Left colon (tissue), 2 donors: Measurements from ENCODE around the gene CACNA2D1. TPM values are rescaled to one million over a fixed set of nuclear protein-coding genes. Genes with fewer than 3 reads are reported as not detected.
"Not testable (repeated sequence)": the region's sequence is repeated elsewhere in the genome, so short reads cannot be mapped to it uniquely, and the experiment has no call there.

Experiments
- ATAC-seq: fragments of 200-7000 bp; cut with Tn5 transposase; one replicate; pipeline ENCODE4 v1.9.1; 2020; ENCODE audit warnings: mild to moderate bottlenecking, moderate library complexity
- DNase-seq, 2 donors: peaks; one replicate each; pipeline ENCODE4 v3.0.0-alpha.2; 2020
- intact Hi-C, 2 donors: fragments of 100-400 bp; cut with DNase I in 1 of 2; cut with micrococcal nuclease in 1 of 2; formaldehyde crosslinking; loops; one replicate each; pipeline versions ENCODE4 v1.11.2 to v1.14.0; 2022; cut with DNase I, micrococcal nuclease
- total RNA-seq, 2 donors: library from RNA; stranded (reverse); fragmentation: NEBNext Ultra II Directional; extraction: Animal tissue kit (Norgen Biotek cat#: 25700); gene quantifications; one replicate each; pipeline ENCODE4 v1.2.1, GENCODE V29; 2021
- donor health status: DM: no; HTN: no; CAD: no.
- donor health status: DM: yes; HTN: yes; CAD: no.

Gene CACNA2D1
- total RNA-seq, 2 donors from 2014 or later = 2.5 to 10.9 TPM

DNA sequence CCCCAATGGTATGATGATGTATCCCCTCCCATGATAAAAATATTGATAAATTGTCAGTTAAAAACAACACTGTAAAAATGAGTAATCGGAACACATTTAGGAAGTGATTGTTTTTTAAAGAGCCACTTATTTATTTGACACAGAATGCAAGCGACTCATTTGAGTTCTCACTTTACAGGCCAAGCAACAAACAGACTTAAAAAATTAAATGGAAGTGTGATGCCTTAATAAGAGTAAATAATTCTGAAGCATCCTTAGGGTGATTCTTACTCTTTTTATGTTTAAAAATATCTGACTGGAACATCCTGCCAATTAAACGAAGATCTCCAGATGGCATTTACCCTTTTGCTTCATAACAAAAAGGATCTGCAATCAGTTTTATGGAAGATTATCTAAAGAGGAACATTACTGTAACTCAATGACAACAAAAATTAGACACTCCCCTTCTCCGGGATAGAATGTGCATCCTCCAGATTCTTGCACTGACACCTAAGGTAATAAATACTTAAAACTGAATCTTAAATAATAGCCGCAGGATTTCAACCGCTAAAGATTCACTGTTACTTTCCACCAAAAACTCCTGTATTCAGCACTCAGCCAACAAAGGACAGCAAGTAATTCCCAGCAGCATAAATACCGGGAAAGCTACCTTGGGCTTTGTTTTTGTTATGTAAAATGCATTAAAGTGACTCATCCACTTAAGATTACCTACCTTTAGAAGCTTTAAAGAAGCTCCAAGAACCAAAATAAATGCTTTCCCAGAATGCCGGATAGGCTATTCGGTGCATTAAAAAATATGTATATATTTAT is 1.7 kb downstream of the CACNA2D1 start:
- DNase-seq (no peak), ATAC-seq (no peak)
- intact Hi-C loops = no loop called here

DNA sequence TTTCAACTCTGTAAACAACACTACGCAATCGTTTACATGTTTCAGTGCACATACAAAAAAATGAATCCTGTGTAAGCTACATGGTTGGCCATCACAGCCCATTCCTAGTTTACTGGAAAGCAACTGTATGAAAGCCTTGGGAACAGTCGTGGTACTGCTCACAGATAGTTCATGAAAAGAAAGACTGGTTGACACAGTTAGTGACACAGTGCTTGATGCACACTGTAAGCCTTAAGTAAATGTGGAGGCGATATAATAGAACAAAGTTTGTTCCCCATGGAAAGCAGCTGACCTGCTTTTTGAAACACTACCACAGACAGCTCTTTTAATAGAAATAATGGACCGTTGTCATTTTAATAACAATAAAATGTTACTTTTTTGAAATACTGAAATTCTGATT is 5.1 kb downstream of the CACNA2D1 start:
- intact Hi-C loops = no loop called here
- DNase-seq (no peak), ATAC-seq (no peak)

DNA sequence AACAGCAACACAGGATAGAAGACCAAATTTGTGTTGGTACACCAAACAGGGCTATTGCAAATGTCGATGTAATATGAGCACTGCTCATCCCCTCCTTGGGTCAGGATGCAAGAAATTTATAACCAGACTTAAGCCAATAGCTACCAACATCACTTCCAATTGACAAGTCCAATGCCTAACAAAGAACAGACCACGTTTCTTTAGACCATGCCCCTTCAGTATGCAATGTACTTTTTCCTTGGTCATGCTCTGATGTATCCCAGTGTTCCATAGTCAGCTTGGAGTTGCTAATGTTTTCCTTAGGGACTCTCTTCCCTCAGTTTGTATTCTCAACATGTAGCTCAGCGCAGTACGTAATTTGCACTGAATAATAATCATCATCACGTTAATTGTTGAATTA is 7.8 kb downstream of the CACNA2D1 start:
- ATAC-seq = no peak
- intact Hi-C loops = no loop called here

DNA sequence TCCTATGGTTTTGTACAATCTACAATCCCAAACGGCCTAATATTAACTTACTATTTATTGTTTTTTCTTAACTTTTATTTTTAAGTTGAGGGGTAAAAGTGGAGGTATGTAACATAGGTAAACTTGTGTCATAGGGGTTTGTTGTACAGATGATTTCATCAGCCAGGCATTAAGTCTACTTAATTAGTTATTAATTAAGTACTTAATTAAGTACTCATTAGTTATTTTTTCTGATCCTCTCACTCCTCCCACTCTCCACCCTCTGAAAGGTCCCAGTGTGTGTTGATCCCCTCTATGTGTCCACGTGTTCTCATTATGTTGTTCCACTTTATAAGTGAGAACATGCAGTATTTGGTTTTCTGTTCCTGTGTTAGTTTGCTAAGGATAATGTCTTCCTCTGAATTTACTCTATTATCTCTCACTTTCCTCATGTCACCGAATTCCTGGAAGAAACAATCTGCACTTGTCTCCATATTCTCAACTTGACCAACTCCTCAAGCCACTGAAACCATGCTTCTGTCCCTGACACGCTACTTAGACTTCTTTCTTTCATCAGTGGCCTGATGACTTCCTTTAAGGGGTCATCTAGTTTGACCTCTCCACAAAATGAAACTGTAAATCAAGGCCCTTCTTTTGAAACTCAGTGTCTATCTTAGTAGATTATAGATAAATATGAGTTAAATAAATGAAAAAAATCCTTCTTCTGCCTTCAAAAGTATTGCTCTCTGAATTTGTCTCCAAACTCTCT is 9.1 kb downstream of the CACNA2D1 start:
- DNase-seq (no peak), ATAC-seq (no peak)
- intact Hi-C loops = no loop called here

More for the DNA sequence above, 7.8 kb downstream of the CACNA2D1 start:
- DNase-seq = no peak

DNA sequence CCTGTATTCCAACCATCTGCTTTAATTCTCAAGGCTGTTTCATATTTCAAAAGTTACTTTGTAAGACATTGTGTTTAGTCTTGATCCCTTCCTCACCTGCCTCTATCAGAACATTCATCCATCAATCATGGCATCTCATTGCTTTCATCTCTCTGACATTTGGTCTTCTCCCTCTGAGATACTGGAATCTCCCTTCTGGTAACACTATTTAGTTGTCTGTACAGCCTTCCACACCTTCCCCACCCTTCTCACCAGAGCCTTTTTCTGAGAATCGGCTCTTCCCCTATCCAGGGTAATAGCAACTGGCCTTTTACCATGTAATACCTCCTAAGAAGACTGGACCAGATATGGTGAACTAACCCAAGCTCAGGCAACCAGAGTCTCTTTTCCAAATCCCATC is 10.1 kb downstream of the CACNA2D1 start:
- intact Hi-C loops = no loop called here
- ATAC-seq = no peak

DNA sequence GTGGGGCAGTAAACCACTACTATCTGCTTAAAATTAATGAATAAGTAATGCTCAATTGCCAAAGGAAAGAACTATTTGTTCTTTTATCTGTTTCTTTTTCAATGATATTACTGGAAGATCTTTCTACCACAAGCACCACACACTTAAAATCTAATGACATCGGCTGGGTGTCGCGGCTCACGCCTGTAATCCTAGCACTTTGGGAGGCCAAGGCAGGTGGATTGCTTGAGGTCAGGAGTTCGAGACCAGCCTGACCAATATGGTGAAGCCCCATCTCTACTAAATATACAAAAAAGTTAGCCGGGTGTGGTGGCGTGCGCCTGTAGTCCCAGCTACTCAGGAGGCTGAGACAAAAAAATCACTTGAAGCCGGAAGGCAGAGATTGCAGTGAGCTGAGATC is 10.8 kb downstream of the CACNA2D1 start:
- DNase-seq, intact Hi-C loops, ATAC-seq: not testable (repeated sequence)

More for the DNA sequence above, 10.1 kb downstream of the CACNA2D1 start:
- no peak for DNase-seq

DNA sequence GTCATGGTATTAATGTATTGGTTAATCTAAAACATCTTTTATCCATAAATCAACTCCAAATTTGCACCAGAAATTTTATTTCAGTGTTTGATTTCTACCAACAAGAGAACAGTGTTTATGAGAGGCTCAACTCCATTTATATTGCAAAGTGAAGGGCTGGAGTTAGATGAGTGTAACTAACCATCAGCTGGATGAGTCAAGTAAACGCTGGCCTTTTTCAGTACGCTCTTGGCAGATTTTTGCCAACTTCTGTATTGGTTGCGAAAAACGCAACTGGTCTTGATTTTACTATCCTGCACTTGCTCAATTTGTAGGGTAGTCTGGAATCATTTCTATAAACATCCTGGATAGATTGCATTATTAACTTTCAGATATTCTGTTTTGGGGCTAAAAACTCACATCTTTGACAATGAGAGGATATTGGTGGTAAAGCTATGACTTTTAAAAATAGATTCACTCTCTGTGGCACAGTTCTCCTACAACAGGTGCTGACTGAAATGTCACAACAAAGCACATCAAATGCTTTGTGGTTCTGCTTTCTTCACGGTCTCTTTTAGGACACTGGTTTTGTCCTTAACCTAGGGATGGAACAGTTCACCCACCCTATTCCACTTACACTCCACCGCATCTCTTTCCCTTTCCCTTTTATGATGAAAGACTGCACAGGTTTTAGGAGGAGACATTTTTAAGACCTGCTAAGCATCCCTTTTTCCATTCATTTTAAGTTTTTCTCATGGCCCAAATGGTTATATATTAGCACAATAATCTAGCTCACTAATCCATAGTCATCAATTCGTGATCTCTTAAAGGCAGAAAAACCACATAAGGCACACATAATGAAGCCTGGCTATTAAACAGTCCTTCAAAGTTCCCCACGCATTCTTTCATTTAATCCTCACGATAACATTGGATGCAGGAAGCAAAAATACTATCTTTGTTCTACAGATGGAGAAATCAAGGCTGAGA is 12.8 kb downstream of the CACNA2D1 start:
- intact Hi-C loops = no loop called here
- no peak for DNase-seq
- no peak for ATAC-seq

DNA sequence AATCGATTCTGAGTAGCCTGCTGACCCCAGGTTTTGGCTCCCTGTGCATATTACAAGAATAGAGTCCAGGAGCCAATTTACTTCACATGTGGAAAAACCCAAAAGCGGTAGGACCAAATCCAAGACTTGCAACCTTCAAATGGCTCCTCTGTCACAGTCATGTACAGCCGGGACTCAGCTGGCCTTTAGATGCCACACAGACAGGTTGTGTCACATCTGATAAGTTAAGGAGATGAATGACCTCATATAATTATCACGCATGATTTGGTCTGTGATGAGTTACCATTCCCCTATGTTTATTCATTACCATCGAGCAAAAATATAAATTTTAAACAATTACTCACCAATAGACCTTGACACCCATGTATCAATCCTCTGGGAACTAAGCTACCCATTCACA is 14.2 kb downstream of the CACNA2D1 start:
- no peak for ATAC-seq

DNA sequence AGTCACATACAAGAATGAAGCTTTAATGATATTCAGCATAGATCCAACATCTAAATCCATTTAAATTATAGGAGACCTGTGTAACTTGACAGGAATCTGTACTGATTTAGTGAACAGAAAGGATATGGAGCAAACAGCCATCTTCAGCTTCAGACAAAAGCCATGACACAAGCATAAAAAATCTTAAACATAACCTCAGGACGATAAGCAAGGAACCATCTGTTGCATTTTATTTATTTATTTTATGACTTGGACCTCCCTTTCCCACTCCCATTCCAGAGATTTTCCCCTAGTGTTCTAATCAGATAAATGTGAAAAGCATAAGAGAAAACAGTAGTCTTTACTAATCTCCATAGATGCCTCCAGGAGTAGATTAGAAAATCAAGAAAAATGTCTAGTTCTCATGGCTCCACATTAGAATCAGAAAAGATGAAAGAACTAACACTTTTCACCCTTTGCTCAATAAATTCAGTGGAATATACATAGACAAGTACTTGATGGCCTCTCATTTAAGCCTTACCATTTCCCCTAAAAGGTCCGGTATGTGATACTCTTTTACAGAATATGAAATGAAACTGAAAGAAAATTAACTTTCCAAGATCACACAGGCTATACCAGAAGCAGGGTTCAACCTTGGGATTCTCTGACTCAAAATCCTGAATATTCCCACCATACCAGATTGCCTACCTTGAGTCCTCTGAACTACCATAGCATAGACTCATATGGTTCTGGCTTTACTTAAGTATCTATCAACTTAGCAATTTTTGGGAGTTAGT is 15.2 kb downstream of the CACNA2D1 start:
- DNase-seq (no peak), ATAC-seq (no peak)
- intact Hi-C loops = no loop called here

More for the DNA sequence above, 14.2 kb downstream of the CACNA2D1 start:
- DNase-seq = no peak
- intact Hi-C loops = no loop called here

DNA sequence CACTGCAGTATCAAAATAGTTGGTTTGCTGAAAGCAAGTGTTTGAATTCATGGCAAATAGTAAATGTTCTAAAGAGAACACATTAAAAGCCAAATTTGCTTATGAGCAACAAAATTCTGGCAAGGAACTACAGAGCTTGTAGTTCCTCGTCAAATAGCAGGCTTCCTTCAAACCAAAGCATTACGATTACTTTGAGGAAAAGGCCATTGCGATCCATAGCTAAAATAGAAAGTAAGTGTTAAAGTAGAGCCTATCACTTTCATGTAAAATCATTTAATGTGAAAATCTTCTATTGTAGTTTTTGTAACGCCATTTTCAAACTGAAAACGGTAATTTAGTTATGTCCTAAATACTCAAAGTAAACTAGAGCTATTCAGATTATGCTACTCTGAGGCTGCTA is 20.1 kb downstream of the CACNA2D1 start:
- DNase-seq = no peak
- intact Hi-C loops = no loop called here
- no peak for ATAC-seq

DNA sequence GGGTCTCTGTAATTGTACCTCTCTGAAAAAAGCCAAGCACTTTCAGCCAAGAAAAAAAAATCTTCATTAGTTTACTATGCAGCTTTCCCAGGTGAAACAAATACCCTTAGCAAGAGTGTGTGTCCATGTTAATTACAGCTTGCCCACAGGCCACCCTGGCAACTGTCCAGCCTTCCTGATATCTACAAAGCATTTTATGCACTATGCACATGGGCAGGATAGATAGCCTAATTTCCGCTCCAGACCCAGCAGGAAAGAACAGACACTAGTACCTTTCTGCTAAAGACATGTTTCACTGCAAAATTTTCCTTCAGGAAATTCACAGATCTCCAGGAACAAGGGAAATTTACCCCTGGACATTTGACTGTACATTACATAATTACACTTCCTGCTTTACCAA is 24.4 kb downstream of the CACNA2D1 start:
- DNase-seq = no peak
- ATAC-seq = no peak

DNA sequence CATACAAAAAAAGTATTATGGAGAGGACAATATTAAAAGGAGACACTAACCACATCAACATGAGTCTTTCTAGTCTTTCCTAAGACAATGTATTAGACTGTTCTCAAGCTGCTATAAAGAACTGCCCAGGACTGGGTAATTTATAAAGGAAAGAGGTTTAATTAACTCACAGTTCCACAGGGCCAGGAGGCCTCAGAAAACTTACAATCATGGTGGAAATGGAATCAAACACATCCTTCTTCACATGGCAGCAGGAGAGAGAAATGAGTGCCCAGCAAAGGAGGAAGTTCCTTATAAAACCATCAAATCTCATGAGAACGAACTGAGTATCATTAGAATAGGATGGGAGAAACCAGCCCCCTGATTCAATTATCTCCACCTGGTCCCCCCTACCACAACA is 25.7 kb downstream of the CACNA2D1 start:
- intact Hi-C loops = no loop called here
- DNase-seq (no peak), ATAC-seq (no peak)

More for the DNA sequence above, 24.4 kb downstream of the CACNA2D1 start:
- intact Hi-C loops = no loop called here

DNA sequence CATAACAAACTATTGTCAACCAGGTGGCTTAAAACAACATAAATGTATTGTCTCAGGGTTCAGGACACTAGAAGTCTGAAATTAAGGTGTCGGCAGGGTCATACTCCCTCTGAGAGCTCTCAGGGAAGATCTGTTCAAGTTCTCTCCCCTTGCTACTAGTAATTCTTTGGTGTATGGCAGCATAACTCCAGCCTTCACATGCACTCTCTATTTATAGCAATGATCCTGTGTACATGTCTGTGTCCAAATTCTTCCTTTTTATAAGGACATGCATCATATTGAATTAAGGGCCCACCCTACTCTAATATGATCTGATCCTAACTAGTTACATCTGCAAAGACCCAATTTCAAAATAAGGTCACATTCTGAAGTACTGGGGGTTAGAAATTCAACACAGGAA is 27.2 kb downstream of the CACNA2D1 start:
- no peak for ATAC-seq
- DNase-seq = no peak
- intact Hi-C loops = no loop called here

DNA sequence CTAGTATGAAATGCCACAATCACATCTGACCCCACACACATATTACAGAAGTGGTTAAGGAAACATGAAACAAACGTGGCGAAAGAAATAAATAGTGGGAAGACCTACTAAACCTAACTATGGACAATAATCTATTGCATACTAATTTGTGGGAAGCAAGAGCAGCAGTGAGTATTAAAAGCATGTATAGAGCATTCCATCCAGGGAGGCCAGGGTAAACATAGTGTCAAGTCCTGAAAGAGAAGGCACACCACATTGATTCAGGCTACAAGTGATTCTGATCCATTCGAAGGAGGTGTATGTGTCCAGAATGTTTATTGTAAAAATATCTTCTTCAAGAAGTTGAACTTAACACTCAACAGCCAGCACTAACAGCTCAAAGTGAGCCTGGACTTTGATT is 29.2 kb downstream of the CACNA2D1 start:
- no peak for DNase-seq
- no peak for ATAC-seq
- intact Hi-C loops = no loop called here

DNA sequence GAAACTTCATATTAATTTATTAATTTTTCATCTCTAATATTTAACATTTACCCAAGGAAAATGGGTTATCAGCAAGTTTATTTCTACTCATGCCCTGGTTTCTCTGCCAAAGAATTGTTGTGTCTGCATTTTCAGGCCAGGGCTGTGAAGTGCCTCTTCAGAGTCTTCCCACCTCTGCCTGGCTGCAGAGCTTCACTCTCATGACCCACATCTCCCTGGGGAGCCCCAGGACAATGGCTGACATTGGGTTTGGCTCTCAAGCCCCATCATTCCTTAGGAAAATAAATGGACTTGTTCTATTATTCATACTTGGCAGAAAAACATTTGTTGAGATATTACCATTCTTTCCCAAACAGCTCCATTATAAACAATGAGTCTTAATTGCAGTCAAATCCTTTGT is 30.3 kb downstream of the CACNA2D1 start:
- no peak for ATAC-seq
- intact Hi-C loops = no loop called here
- no peak for DNase-seq

DNA sequence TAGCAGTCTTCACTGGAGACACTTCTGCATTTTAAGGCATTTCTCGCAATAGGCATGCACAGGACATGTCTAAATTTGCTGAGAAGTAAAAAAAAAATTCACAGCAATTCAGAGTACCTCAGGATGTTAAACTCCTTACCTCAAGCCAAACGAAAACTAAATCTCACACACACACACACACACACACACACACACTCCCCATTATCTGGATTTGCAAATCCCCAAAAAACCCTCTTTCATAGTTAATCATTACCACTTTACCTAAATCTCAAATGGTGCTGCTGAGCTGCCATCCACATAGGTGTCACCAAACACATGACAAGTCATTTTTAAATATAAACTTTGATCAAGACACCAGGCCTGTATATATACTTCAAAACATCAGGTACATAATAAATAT is 31.8 kb downstream of the CACNA2D1 start:
- ATAC-seq (no peak), DNase-seq (no peak)
- intact Hi-C loops = no loop called here

DNA sequence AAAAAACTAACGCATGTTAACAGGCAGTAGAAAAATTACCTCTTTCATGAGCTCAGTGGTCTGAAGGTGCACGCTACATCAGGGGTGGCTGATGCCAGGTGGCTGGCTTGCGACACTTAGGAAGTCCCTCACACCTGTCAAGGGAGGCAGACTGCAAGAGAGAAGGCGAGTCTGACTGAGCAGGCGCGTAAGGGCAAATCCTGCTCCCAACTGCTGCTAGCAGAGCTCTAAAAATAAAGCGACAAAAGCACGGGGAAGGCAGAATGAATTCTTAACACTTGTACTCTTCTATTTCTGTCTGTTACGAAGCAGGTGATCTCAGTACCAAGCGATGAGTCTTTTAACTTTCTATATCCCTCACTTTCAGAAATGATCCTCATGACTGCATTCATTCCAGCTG is 33.1 kb downstream of the CACNA2D1 start:
- no peak for DNase-seq
- intact Hi-C loops = no loop called here
- ATAC-seq = no peak

DNA sequence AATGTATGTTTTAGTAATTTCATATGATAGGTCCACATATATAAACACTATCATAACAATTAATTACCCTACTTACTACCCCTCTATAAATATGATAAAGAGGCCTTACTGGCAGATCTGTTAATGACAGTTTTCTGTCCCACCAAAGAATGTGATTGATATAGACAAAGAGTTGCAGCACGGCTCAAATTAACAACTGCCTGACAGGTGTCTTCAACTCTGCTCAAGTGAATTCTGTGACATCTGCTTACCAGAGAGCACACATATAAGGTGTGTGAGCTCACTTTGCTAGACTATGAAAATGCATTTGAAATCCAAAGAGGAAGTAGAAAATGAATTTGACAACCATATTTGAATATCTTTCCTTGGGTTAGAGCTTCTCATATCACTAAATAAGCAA is 36.6 kb downstream of the CACNA2D1 start:
- intact Hi-C loops = no loop called here
- ATAC-seq (no peak), DNase-seq (no peak)

DNA sequence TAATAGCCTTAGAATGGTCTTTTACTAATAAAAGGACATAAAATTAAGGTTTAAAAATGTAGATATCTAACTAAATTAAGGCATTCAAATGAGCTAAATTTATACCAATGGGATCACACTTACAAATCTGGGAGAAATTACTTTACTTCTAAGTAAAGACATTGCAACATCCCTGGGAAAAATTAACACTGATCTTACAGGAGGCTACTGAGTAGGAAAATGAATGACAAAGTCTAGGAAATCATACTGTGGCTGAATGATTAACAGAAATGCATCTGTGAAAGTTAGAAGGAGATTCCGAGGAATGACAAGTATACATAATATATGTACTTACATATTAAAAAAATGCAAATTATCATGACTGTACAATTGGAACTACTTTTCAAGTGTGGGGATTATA is 38.3 kb downstream of the CACNA2D1 start:
- ATAC-seq (no peak), DNase-seq (no peak)
- intact Hi-C loops = no loop called here
